Fibroblast of skin of right biceps (primary cell): ENCODE results near the gene RAN.
A peak's percentile ranks its signal among the peaks of the same experiment; 100 is the strongest.
"Not testable (repeated sequence)": the region's sequence is repeated elsewhere in the genome, so short reads cannot be mapped to it uniquely, and the experiment has no call there.

Experiments
- DNase-seq: peaks from one replicate; pipeline ENCODE4 v3.0.0-alpha.2; 2013

RAN gene

DNA sequence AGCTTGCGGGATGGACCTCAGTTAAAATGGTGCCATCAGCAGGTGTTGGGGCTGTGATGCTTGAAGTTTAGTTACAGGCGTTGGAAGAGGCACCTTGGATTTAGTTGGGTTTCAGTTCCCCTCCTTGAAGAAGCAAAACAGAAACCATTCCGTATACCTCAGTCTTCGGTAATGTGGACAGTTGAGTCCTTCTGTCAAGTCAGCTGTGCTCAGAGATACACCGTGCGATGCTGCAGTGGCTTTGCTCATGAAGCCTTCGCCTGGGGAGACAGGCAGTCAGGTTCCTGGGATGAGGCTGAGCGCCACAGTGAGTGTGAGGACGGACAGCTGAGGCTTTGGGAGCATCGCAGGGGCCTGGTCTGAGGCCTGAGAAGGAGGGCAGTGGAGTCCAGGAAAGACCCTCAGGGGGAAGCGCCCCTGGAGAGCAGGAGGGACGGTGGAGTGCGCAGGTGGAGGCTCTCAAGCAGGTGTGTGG, 7.4 kb downstream of the RAN start:
- DNase-seq: no peak

DNA sequence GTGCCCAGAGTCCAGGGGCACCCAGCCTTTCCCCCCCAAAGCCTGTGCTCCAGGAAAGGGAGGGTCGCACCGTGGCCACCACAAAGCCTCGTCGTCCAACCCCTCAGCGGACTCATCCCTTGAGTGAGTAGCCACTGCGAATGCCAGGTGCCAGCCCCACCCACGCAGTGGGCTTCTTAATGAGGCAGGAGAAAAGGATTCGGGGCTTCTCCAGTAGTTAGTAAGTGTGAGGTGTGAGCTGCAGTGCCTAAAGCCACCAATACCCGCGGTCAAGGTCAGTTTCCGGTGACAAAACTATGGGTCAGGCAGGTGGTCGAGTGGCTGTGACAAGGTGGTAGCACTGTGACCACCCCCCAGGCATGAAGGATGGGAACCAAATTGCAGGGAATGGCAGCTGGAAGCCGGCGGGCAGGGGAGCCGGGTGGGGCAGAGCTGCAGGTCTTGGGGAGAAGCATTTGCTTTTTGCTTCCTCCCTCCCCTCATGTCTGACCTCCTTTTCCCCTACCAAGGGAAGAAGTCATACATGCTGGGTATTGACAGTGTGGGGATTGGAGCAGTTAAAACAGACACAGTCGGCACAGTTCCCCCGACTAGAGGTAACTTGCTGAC, 8.0 kb downstream of the RAN start:
- DNase-seq: no peak

DNA sequence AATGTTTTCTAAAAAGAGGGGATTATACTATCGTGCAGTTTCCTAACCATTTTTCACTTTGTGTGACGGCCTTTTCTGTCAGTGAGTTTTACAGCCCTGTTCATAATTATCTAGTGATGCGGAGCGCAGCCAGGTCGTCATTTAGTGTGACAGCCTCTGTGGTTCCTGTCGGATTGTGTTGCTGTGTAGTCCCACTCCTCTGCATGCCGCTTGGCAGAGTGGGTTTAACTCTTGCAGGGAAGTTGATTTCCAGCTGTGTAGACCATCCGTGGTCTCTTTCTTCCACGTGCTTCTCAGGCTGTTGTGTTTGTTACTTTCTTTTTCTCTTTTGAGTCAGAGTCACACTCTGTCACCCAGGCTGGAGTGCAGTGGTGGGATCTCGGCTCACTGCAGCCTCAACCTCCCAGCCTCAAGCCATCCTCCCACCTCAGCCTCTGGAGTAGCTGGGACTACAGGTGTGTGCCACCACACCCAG, 8.6 kb downstream of the RAN start:
- no peak for DNase-seq

DNA sequence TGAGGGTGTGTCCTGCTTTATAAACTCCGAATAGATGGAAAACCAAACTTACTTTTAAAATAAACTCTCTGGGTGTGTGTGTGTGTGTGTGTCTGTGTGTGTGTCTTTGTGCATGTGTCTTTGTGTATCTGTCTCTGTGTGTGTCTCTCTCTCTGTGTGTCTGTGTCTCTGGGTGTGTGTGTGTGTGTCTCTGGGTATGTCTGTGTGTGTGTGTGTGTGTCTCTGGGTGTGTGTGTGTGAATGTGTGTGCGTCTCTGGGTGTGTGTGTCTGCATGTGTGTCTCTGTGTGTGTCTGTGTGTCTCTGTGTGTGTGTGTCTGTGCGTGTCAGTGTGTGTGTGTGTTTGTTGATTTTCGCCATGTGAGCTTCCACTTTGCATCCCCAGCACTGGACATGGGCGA, 9.2 kb downstream of the RAN start:
- DNase-seq: no peak

DNA sequence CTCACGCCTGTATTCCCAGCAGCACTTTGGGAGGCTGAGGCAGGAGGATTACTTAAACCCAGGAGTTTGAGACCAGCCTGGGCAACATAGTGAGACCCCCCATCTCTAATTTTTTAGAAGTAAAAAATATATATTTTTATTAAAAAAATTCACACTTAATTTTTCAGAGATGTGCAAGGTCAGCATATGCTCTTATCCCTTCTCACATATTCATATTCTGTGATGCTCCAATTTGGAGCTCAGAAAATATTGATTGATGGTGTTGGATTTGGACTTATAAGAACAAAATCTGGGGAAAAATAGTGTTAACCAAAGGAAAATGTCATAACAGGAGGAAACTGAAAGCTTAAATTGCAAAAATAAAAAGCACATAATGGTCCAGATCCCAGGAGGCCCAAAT, 9.7 kb downstream of the RAN start:
- DNase-seq: no peak

DNA sequence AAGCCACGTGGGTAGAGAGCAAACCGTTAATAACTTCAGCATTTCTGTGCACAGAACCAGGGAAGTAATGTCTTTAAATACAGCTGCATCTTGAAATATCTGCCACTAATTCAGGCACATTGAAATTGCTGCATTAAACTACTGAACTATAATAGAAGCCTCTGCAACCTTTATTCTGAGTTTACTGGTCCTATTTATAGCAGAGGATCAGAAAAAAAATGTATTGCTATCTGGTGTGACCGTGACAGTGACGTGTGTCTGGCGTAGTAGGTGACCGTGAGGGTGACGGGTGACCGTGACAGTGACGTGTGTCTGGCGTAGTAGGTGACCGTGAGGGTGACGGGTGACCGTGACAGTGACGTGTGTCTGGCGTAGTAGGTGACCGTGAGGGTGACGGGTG, 15.3 kb downstream of the RAN start:
- DNase-seq: not testable (repeated sequence)

DNA sequence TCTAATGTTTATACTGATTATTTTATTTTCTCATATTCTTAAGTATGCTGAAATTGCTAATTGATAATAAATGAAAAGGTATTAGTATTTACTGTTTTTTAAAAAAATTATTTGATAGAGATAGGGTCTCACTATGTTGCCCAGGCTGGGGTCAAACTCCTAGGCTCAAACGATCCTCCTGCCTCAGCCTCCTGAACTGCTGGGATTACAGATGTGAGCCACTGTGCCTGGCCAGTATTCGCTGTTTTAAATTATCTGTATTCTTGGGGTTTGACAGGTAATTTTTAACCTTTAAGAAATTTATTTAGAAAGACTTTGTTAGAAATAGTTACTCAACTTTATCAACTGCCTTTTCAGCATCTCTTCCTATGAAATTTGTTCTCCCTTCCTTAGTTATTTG, 32.2 kb downstream of the RAN start:
- no peak for DNase-seq

DNA sequence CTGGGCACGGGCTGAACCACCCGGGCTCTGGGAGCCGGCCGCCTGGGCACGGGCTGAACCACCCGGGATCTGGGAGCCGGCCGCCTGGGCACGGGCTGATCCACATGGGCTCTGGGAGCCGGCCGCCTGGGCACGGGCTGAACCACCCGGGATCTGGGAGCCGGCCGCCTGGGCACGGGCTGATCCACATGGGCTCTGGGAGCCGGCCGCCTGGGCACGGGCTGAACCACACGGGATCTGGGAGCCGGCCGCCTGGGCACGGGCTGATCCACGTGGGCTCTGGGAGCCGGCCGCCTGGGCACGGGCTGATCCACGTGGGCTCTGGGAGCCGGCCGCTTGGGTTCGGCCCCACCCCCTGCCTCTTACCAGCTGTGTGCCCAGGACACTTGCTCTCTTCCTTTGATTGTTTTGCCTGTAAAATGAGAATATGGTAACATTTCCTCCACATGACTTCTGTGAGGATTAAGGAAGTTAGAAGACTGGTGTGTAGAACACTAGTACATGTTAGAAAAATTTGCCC, 33.1 kb downstream of the RAN start:
- not testable (repeated sequence) for DNase-seq

DNA sequence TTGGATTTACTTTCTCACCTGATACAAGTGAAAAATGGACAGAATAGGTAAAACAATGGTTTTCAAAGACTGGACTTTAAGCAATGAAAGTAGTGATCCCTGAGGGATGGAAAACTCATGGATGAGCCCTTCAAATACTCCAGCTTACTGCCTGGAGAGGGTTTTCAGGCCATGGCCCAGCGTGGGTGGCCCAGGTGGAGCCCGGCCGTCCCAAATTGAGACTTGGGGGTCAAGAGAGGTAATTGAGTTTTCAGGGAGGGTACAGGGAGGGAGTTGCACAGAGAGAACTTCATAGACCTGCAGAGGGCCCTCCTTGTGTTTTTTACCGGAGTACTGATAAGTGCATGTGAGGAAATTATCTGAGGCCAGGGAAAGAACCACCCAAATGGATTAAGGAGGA, 37.2 kb downstream of the RAN start:
- no peak for DNase-seq

DNA sequence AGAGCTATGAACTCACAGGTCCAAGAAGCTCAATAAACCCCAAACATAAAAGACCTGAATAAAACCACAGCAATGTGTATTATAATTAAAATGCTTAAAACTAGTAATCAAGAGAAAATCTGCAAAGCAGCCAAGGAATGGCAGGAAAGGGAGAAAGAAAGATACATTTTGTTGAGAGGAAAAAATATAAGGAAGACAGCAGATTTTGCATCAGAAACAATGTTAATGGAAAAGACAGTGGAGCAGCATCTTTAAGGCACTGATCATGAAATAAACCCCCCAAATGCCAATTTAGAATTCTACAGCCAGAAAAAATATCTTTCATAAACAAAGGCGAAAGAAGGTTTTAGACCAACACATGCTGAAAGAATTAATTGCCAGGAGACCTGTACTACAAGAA, 39.3 kb downstream of the RAN start:
- DNase-seq: no peak

DNA sequence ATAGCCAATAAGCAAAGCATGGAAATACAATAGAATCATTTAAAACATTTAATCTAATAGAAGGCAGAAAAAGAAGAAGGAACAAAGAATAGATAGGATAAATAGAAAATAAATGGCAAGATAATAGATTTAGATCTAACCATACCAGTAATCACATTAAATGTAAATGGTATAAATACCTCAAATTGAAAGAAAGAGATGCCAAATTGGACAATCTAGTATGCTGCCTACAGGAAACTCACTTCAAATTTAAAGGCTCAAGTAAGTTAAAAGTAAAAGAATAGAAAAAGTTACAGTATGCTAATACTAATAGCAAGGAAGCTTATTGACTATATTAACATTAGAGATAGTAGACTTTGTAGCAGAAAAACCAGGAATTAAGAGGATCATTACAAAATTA, 40.1 kb downstream of the RAN start:
- DNase-seq: no peak

DNA sequence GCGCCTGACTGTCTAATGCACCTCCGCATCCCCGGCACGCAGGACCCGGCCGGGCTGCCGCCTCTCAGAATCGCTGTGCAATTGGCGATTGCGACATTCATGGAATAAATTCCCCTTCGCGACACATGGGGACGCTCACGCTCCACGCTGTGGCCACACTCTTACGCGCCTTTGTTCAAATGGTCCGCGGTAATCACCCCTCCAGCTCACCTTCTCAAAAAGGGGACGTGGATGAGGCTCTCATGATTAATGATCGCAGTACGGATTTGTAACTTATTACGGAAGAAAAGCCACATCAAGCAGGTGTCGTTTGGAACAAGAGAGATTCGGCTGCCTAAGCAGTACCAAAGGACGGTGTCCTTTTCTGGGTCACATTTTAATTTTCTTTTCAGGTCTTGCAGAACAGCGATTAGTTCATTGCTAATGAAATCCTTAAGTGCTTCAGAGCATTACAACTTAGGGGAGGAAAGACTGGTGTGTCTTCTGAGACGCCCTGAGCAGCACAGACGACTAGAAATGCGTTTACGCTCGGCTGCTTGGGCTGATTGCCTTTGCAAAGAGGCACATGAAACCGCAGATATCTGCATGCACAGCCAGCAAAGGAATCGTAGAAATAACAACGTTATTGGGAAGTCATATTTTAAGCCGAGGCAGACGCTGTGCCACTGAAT, 44.5 kb downstream of the RAN start:
- peak; percentile 54 for DNase-seq

DNA sequence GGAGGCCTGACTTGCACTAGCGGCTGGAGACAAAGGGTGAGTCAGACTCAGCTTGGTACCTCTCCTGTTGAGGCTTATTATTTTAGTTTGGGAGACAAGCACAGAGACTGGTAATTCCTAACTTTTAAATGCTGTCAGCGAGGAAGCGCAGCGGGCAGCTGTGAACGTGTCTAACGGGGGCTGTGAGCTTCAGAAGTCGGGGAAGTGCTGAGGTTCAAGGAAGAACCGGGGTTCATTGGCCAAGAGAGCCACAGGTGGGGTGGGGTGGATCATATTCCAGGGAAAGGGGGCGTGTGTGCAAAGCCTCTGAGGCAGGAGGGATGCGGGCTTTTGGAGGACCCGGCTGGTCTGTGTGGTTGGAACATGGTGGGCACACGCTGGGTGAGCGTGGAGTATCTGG, 45.7 kb downstream of the RAN start:
- no peak for DNase-seq

DNA sequence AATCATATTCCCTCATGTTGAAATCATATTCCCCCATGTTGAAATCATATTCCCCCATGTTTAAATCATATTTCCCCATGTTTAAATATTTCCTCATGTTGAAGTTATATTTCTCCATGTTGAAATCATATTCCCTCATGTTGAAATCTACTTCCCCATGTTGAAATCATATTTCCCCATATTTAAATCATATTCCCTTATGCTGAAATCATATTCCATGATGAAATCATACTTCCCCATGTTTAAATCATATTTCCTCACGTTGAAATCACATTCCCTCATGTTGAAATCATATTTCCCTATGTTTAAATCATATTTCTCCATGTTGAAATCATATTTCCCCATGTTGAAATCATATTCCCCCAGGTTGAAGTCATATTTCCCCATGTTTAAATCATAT, 47.2 kb downstream of the RAN start:
- DNase-seq: no peak

DNA sequence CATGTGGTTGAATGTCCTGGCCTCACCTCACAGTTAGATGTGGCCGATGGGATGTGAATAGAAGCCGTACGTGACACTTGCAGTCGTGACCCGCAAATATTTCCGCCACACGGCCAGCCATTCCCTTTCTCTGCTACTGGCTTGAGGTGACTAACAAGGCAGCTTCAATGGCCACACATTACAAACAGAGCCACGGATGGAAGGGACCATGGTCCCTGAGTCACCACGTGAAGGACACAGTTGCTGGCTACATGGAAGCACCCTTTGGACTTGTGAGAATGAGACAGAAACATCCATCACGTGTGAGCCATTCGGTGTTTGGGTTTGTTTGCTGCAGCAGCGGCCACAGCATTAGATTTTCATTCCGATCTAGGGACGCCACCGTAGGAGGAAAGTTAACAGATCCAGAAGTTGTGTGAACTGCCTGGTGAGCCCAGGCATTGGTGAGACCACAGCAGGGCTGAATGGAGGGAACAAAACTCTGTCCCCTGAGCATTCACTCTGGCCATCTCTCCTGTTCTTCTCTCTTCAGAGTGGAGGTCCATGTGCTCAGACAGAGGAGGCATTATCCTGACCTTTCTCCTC, 48.3 kb downstream of the RAN start:
- no peak for DNase-seq

DNA sequence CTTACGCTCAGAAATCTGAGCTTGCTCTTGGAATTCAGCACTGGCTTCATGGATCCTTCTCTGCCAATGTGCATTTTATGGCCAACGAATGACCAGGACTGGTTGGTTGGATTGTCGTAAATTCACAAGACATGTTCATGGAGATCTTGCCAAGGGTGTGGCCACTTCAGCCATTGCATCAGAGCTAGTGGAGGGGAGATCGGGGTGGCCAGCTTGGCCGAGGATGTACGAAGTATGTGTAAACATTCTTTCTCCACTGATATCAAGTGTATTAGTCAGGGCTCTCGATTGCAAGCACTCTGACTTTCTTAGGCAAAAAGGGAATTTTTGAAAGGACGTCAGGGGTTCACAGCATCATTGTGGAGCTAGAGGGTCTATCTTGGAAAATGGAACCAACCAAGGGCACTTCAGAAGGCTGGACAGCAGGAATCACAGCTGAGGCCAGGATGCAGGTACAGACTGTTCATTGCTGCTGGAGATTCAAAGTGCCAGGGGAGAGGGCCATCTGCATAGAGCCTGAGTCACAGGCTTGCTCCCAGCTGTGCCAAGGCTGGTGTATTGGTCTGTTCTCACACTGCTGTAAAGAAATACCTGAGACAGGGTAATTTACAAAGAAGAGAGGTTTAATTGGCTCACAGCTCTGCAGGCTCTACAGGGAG, 49.0 kb downstream of the RAN start:
- DNase-seq: peak; percentile 19

DNA sequence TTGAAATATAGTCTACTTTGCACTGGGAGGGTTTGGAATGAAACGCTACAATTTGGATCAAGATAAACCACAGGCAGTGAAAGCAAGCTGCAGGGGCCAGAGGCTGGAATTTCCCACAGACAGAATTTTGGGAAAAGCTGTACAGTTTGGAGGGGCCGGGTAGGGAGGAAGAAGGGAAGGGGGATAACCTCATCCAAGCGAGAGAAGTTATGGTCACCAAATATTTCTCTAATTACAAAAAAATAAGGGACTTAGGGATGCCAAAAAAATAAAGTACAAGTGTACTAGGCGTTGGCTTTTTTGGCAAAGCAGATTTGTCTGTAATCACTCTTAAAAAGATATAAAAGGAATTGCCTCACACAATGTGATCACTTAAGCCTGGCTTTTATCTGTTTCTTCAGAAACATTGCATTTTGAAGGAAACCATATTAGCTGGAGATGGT, 50.7 kb downstream of the RAN start:
- DNase-seq: no peak

DNA sequence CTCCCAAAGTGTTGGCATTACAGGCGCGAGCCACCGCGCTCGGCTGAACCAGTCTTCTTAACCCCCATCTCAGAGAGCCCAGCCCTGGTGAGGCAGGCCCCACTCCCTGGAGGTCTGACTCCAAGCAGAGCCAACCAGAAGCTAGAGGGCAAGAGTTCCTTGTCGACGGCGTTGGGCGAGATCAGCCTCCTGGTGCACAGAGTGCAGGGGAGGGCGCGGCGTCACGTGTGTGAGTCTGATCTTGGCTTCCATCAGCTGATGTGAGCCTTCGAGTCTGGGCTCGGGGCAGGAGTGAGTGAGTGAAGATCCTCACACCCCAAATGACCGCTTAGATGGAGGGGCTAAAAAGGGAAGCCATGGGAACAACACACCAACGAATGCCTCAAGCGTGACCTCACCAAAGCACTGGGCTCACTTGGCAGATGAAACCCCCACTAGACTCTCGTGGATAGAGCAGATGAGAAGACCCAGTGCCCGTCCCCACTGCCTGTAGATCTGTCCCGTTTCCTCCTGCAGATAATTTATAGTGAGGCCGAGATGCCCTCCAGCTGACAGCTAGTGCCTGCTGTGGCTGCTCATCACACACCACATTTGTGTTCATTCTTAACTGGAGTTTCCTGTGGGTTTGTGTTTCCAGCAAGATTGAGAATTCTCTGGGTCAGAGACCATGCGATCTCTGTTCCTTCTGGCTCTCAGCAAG, 53.2 kb downstream of the RAN start:
- DNase-seq: no peak

DNA sequence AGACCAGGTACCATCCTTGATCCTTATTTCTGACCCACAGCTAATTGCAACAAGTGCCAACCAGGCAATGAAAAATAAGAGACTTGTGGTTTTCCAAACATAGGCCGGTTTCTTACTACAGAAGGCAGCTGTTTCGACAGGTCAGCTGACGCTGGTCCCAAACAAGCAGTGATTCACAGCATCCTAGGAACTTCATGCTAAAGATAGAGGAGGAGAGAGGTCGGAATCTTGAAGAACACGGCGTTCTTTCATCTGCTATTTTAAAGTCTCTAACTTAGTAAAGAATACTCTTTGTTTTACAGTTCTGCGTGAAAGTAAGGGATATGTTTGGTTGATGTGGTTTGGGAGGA, 53.8 kb downstream of the RAN start:
- DNase-seq: no peak
